Esophagus mucosa (tissue), 1 donor: ENCODE results near the gene FXYD1. TPM values are rescaled to one million over a fixed set of nuclear protein-coding genes. Genes with fewer than 3 reads are reported as not detected.
"Not testable (repeated sequence)": the region's sequence is repeated elsewhere in the genome, so short reads cannot be mapped to it uniquely, and the experiment has no call there.

ENCODE experiments used
- ATAC-seq: fragments of 200-7000 bp; cut with Tn5 transposase; one replicate; pipeline ENCODE4 v1.9.1; 2020
- total RNA-seq: library from RNA; stranded (reverse); gene quantifications from one replicate; pipeline ENCODE4 v1.2.4, GENCODE V29; 2023
- donor health status: DM: yes; HTN: yes; CAD: no.

The FXYD1 gene
- 2.1 TPM for total RNA-seq

DNA sequence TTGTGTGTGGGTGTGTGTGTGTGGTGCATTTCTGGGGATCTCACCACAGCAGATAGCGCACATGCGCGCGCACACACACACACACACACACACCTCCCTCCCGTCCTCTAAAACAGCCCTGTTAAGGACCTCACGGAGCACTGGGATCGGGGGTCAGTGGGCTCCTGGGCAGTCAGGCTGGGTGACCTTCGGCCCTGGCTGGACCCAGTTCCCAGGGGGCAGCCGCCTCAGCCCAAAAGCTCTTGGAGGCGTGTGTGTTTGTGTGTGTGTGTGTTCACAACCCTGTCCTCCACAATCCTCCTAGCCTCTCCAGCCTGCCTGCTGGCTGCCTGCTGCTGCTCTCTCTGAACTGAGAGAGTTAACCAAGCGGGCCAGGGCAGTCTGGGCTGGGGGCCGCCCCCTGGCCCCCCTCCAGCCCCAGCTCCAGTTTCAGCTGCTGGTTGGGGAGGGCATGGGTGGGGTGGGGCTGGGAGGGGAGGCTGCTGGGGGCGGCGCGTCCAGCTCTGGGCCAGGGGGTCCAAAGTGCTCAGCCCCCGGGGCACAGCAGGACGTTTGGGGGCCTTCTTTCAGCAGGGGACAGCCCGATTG lies at the start of gene FXYD1:
TSS of gene FXYD1 (plus strand) at position 520 of the 588 bp plus-strand sequence. CDS start 1,256 bp downstream, outside the sequence.
- ATAC-seq: no peak

- no peak for ATAC-seq
These were observed 49.1 kb upstream of the FXYD1 start for GRCh38 chr19:35089554-35089953.

- ATAC-seq: no peak
These were observed 48.5 kb upstream of the FXYD1 start for GRCh38 chr19:35090160-35090505.

GRCh38 chr19:35090506-35091214 lies 48.0 kb upstream of the FXYD1 start:
- peak; percentile 73 for ATAC-seq

GRCh38 chr19:35093430-35093829 lies 45.2 kb upstream of the FXYD1 start:
- ATAC-seq: no peak

DNA sequence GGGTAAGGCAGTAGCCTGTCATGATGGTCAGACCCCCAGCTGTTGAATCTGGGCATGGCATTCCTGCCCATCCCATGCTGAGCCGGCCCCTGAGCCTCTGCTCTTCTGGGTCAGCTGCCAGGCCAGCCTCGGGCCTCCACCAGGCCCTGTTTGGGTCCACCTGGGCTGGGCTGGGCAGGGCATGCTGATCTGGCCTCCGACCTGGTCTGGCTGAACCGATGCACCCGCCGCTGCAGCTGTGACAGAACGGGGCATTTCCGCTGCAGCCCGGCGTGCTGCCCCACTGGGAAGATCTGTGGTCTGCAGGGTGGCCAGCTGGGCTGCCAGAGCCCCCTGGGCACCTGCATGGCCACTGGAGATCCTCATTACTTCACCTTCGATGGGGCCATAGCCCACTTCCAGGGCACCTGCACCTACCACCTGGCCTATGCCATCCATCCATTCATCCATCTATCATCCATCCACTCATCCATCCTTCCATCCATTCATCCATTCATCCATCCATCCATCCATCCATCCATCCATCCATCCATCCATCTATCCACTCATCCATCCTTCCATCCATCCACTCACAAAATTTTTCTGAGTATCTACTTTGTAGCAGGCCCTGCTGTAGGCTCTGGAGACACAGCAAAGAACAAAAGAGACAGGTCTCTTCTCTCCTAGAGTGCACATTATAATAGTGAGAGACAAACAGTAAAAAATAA lies 44.5 kb upstream of the FXYD1 start:
- no peak for ATAC-seq

DNA sequence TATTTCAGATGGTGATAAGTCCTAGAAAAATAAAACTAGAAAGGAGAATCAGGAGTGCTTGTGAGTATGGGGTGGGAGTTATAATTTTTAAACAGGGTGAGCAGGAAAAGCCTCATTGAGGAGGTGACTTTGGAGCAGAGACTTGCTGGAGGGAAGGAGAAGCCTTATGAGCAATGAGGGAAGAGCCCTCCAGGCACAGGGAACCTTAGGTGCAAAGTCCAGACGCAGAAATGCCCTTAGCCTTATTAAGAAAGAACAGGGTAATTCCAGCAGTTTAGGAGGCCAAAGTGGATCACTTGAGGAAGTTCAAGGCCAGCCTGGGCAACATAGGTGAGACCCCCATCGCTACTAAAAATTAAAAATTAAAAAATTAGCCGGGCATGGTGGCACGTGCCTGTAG lies 44.0 kb upstream of the FXYD1 start:
- no peak for ATAC-seq

GRCh38 chr19:35095667-35096368 lies 42.8 kb upstream of the FXYD1 start:
- peak; percentile 65 for ATAC-seq

GRCh38 chr19:35098413-35099049 lies 40.1 kb upstream of the FXYD1 start:
- peak; percentile 59 for ATAC-seq

- peak; percentile 5 for ATAC-seq
These were observed 39.3 kb upstream of the FXYD1 start for GRCh38 chr19:35099155-35099896.

- no peak for ATAC-seq
These were observed 38.7 kb upstream of the FXYD1 start for GRCh38 chr19:35099897-35100275.

GRCh38 chr19:35100588-35101533 lies 37.8 kb upstream of the FXYD1 start:
- no peak for ATAC-seq

DNA sequence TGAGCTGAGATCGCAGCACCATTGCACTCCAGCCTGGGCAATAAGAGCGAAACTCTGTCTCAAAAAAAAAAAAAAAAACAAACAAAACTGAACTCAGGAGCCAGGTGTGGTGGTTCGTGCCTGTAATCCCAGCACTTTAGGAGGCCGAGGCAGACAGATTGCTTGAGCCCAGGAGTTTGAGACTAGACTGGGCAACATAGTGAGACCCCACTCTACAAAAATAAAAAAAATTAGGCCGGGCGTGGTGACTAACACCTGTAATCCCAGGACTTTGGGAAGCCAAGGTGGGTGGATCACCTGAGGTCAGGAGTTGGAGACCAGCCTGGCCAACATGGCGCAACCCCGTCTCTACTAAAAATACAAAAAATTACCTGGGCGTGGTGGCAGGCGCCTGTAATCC lies 36.7 kb upstream of the FXYD1 start:
- not testable (repeated sequence) for ATAC-seq

- ATAC-seq: not testable (repeated sequence)
These were observed 35.0 kb upstream of the FXYD1 start for GRCh38 chr19:35103614-35104013.

GRCh38 chr19:35104361-35104760 lies 34.3 kb upstream of the FXYD1 start:
- no peak for ATAC-seq

GRCh38 chr19:35105047-35105410 lies 33.6 kb upstream of the FXYD1 start:
- ATAC-seq: no peak

- no peak for ATAC-seq
These were observed 33.0 kb upstream of the FXYD1 start for GRCh38 chr19:35105411-35106290.

DNA sequence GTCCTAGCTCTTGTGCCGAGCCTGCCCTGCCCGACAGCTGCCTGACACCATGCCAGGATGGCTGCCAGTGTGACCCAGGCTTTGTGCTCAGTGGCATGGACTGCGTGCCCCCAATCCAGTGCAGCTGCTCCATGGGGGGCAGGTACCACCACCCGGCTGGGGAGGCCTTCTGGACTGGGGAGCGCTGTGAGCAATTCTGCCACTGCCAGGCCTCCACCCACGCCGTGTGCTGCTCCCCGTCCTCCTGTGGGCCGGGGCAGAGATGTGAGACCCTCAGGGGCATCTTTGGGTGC lies 32.4 kb upstream of the FXYD1 start:
- ATAC-seq: no peak

DNA sequence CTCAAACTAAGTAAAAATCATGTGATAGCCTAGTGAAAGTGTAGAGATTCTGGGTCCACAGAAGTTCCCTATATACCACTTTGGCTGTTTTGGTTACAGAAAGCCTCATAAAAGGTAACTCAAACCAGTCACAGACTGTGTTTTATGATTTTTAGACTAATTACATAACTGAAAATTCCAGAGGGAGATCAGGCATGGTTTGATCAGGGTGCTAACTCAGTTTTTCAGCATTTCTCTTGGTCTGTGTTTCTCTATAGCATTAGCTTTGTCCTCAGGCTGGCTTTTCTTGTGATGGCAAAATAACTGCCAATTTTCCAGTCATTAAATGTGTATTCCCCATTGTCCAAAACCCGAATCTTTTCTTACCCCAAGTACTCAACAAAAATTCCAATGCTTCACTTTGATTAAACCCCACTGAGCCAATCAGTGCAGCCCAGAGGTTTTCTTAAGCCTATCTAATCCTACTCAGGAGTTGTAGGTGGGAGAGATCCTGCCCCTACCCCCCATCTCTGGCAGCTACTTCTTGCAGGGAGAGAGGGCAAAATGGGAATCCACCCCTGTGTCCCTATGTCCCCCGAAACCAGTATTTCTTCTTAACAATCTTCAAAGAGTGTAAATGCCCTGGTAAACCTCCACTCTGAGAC lies 31.6 kb upstream of the FXYD1 start:
- no peak for ATAC-seq

- peak; percentile 81 for ATAC-seq
These were observed 31.1 kb upstream of the FXYD1 start for GRCh38 chr19:35107545-35107944.
